GM19328 (cell line): ENCODE results near the gene CHSY3.

Experiments used
- ATAC-seq: cut with Tn5 transposase; IDR thresholded peaks from one replicate; pipeline ENCODE4 v1.9.1; 2021; ENCODE audit warnings: mild to moderate bottlenecking, moderate library complexity; ENCODE audit not compliant: unreplicated experiment

Gene CHSY3

DNA sequence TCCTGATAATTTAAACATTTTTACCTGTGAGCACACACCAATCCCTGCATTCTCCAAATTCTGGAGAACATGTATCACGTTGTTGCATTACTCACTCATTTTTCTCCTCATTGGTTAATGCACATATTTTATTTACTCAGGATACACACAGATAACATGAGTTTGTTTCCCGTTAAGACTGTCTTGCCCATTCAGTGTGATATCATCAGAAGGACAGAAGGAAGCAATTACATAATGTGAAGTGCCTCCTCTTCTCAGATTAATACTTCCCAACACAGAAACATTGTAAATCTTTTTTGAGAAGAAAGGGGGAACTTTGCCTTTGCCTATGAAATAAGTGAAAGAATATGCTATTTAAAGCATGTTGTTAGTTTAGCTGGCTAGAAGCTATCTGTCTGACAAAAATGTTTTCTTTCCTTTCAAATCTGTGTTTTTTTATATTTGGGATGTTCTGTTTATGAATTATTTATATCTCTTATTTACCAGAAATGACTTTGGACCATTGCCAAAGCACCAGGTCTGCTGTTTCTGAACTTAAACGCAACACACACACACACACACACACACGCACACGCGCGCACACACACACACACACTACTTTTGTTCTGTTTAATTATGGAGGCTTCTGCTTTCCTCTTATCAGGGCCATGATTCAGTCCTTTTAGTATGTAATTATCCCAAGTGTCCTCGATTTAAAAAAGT, 186.5 kb downstream of the CHSY3 start:
- no peak for ATAC-seq

DNA sequence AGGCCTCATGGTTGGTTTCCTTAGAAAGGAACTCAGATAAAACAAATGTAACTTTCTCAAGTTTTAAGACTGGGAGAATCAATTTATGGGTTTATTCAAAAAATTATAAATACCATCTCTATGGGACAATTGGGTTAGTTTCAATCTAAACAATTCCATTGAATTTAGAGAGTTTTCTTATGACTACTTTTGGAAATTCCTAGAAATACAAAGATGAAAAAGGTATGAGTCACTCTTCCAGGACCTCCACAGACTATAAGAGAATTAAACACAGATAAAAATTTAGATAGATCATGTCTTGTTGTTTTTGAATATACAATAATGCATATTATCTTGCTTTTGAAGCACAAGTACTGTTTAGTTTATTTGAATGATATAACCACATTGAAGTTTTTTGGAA, 188.7 kb downstream of the CHSY3 start:
- no peak for ATAC-seq

GRCh38 chr5:130096483-130096882, 192.2 kb downstream of the CHSY3 start:
- no peak for ATAC-seq

DNA sequence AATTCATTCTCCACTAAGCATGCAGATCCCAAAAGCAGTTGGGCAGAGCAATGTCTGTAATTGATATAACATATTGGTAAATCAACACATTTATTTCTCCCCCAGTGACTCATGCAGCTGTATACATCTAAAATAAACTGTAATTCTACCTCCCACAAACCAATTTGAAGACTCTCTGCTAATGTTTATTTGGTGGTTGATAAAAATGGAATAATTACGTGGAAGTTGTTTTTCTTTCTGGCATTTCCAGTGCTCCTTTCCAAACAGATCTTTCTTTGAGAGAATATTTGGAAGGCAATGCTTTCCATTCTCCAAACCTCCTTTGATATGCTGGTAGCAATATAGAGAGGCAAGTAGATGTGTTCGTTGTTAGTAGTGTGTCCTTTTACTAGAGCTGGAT, 194.7 kb downstream of the CHSY3 start:
- ATAC-seq: no peak

GRCh38 chr5:130102375-130102774, 198.1 kb downstream of the CHSY3 start:
- ATAC-seq: peak; percentile 63

- no peak for ATAC-seq
Observed at GRCh38 chr5:130102960-130103359, 198.7 kb downstream of the CHSY3 start.

GRCh38 chr5:130104895-130105688, 200.8 kb downstream of the CHSY3 start:
- ATAC-seq: no peak

DNA sequence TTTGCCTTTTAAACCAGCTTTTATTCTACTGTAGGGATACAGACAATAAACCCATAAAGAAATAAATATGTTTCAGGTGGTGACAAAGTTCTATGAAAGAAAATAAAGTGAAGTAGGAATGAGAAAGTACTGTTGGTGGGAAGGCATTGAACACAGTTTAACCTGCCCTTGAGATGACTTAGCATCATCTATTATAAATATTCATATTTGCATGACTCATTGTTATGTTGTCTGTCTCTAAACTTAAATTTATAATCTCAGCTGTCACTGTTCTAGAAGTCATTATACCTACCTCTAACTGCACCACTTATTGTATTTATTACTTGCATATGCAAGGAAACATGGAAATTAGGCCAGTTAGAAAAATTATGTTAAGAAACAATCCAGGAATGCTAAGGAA, 202.2 kb downstream of the CHSY3 start:
- ATAC-seq: no peak

DNA sequence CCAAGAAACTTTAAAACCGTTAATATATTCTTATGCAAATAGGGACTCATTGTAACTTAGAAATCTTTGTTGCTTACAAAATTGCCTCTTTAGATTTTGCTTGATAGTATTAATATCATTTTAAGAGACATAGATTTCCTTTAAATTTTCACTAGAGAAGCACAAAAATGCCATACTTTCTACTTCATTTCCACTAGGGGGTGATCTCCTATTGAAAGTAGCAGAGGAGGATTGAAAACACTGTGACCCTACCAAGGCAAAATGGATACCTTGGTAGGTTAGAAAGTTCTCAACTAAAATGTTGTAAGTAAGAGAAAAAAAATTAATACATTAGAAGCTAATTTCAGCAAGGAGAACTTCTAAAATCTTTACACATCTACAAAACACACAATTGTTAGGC, 204.9 kb downstream of the CHSY3 start:
- ATAC-seq: no peak

DNA sequence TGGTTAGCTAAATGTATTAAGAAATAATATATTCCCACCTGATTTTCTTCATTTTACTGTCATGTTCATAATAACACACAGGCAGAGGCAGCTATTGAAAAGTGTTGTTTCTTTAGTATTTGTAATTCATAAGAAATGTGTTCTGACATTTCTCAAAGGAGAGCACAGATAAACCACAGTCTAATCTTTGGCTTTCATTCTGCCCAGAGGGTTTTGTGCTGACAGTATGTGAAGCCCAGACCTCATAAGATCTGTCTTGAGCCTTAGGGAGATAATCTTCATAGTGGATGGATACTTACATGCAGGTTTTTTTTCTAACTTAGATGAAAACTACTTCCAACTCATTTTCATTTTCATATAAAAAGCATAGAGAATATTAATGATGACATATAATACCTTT, 206.1 kb downstream of the CHSY3 start:
- ATAC-seq: no peak

DNA sequence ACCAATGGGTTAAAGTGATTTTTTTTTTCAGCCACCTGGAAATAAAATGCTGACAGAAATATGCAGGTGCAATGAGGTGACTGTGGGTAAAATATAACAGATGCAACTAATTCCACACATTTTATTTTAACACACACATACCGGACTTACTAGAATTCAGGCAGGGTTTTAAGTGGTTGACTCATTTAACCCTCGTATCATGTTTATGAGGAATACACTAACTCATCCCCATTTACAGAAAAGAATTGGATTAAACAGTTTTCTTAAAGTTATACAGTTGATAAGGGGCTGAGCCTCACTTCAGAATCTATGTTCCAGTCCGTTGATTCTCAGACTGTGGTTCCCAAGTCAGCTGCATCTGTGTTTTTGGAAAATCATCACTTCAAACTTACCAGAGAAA, 207.5 kb downstream of the CHSY3 start:
- no peak for ATAC-seq

DNA sequence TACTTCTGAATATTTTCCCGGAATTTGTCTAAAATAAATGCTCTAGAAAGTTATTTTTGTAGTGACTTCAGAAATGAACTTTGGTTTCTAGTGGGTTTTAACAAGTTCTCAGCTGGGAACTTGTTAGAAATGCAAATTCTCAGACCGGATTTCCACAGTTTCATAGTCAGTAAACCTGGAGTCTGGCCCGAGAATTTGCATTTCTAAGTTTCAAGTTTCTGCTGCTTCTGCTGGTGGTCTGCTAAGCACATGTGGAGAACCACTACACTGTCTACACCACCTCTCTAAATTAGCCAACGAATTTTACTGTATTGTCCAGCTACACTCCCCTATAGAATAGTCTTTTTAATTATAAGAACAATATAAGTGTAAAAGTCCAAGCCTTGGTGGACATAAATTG, 208.0 kb downstream of the CHSY3 start:
- ATAC-seq: peak; percentile 86

DNA sequence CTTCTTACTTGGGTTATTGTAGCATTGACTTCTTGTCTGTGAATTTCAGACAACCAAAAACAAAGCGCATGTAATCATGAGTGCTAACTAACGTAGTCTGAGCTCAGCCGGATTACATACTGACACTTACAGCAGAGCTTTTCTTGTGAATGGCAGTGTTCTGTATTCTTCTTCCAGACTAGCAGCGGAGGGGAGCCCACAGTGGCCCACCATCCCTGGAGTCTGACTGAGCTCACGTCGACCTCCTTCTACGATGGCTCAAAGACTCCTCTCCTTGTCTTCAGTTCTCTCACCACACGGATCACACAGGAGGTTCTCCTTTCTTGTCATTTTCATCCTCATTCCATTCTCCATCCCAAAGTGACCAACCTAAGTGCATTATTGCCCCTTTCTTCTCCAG, 211.4 kb downstream of the CHSY3 start:
- ATAC-seq: no peak

DNA sequence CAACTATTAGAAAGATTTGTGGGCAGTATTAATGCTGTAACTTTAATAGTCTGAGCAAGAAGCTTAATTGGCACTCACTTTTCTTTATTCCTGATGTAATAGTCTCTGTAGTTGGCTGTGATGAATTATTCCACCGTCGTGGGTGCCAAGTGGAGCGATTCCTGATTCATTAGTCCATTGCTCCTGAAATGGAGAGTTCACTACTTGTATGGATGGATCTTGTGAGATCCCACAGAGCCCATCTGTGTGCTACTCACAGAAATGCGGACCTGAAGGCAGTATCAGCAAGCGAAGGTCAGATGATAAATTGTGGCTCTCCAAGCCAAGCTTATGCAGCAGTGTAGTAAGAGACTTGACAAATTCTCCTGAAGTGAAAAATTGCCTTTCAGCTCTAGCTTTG, 212.2 kb downstream of the CHSY3 start:
- no peak for ATAC-seq

DNA sequence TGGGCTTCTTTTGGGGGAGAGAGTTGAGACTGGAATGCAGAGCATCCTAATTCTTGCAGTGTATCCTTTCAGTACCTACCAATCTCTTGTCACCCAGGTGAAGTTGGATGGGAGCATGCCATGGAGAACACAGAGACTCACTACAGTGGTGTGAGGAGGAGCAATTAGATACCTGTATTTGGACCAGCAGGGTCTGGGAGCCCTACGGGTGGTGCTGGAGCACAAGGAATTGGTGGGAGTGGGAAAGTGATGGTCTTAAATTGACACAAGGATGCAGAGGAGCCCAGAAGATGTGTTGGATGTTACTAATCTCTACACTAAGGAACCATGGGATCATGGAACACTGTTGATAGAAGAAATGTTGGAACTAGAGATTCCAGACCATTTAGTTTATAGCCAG, 212.7 kb downstream of the CHSY3 start:
- ATAC-seq: no peak

DNA sequence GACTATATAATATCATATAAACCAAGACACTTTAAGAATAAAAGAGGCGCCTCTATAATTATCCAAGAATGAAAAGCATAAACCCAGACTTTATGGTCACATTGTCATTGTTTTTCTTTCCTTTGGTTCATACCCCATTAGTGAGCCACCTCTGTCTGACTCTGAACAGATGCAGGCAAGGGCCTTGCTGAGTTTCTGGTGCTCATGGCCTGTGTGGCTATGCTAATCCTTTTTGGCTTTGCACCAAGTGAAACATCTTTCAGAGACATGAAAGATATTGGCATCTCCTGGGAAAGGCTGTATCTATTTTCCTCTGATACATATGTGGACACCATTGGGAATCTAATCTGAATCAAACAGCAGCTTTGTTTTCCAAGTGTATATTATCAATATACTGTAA, 222.5 kb downstream of the CHSY3 start:
- no peak for ATAC-seq

DNA sequence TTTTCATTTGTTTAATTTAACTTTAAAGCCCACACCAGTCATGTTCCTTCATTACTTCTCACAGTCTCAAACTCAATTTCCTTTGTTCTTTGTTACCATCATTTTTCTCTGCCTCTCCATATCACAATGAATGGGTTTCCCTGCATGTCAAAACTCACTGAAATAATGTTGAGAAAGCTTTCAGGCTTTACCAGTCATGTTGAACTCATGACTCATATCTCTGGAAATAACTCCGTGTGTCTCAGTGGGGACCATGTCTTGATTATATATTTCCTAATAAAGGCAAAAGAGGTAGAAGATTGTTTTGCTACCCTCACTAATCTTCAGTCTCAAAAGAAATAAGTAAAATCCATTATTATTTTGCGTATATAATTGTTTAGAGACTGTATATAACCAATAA, 231.2 kb downstream of the CHSY3 start:
- ATAC-seq: no peak

GRCh38 chr5:130136300-130136699, 232.0 kb downstream of the CHSY3 start:
- ATAC-seq: no peak

DNA sequence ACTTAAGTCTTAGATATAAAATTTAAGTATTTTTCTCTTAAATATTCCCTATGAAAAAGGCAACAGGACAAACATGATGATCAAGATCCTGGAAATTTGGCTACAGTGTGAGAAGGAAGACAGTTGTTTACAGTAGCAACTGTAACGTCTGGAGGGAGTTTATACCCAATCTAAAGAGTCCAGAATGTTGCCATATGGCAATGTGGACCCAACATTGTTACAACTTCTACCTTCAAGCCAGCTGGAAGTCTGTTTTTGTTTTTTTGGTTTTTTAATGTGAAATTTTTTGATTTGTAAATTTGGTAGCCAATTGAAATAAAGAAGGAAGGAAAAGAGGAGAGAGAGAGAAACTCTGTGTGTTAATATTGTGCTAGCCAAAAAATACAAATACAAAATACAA, 233.4 kb downstream of the CHSY3 start:
- ATAC-seq: no peak

GRCh38 chr5:130138406-130139045, 234.3 kb downstream of the CHSY3 start:
- no peak for ATAC-seq

DNA sequence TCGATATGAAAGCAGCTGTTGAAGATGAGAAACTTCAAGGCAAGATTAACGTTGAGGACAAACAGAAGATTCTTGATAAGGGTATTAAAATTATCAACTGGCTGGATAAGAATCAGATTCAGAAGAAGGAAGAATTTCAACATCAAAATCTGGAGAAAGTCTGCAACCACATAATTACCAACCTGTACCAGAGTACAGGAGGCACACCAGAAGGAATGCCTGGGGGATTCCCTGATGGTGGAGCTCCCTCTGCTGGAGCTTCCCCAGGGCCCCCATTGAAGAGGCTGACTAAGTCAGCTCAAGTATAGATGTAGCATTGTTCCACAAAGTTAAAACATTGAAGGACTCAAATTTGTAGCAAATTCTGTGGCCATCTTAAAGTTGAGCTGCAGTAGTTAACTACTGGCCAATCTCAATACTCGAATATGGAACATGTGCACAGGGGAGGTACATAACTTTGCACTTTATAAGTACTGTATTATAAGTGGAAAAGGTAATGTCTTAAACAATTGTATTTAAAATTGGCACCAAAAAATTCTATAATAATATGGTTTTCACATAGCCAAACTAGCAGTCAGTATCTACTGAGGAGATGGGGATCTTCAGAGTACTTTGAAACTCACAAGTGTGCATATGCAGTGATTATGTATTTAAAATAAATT, 237.5 kb downstream of the CHSY3 start:
- ATAC-seq: peak; percentile 75

- ATAC-seq: no peak
Observed at GRCh38 chr5:130151239-130151638, 247.0 kb downstream of the CHSY3 start.
